Posterior cingulate gyrus (tissue), 11 donors: Measurements from ENCODE around the gene NMT2.
A peak's percentile ranks its signal among the peaks of the same experiment; 100 is the strongest.
"Not testable (repeated sequence)": the region's sequence is repeated elsewhere in the genome, so short reads cannot be mapped to it uniquely, and the experiment has no call there.

Source experiments
- DNase-seq, 10 donors: peaks; one replicate each; pipeline versions ENCODE4 v3.0.0 to v3.0.0-alpha.2; 2020 to 2021; ENCODE audit warnings: mixed read lengths in 3 of 10
- intact Hi-C: fragments of 100-400 bp; cut with DNase I; formaldehyde crosslinking; loops from one replicate; pipeline ENCODE4 v1.15.1; 2023

NMT2 gene

GRCh38 chr10:15168291-15168785 is at the start of gene NMT2:
NMT2 (minus strand) TSS chr10:15168693; CDS start chr10:15168612, 81 bp downstream.
- intact Hi-C loops: loop anchor here (5.0 kb wide), 1 partner anchor 71 kb away; the partner anchor contains the start of gene RPP38
- DNase-seq: peak in 5 of 10 donors; percentile 76 to 98 (median 88)

GRCh38 chr10:15216700-15217099 is 48.2 kb upstream of the NMT2 start:
- intact Hi-C loops: no loop called here
- no peak for DNase-seq

- peak in 1 of 10 donors; percentile 44 for DNase-seq
- intact Hi-C loops: loop anchor here (5.0 kb wide), 1 partner anchor 38 kb away; no protein-coding TSS in a partner anchor
Observed at GRCh38 chr10:15214237-15214636, 45.7 kb upstream of the NMT2 start.

- intact Hi-C loops: loop anchor here (5.0 kb wide), 1 partner anchor 39 kb away; no protein-coding TSS in a partner anchor
- peak in 2 of 10 donors; percentile 52 to 79 for DNase-seq
Observed at GRCh38 chr10:15213461-15213861, 45.0 kb upstream of the NMT2 start.

GRCh38 chr10:15211464-15211979 is 43.0 kb upstream of the NMT2 start:
- no peak for DNase-seq
- intact Hi-C loops: loop anchor here (5.0 kb wide), 1 partner anchor 41 kb away; no protein-coding TSS in a partner anchor

GRCh38 chr10:15210521-15210920 is 42.0 kb upstream of the NMT2 start:
- intact Hi-C loops: loop anchor here (5.0 kb wide), 1 partner anchor 42 kb away; no protein-coding TSS in a partner anchor
- DNase-seq: peak in 1 of 10 donors; percentile 62

- intact Hi-C loops: loop anchor here (1.0 to 5.0 kb wide), 2 partner anchors 42 to 161 kb away; partner anchors contain the start of gene FAM171A1
- DNase-seq: peak; percentile 64 to 96 (median 88)
Observed at GRCh38 chr10:15209827-15210509, 41.5 kb upstream of the NMT2 start.

GRCh38 chr10:15208221-15208620 is 39.7 kb upstream of the NMT2 start:
- DNase-seq: peak in 1 of 10 donors; percentile 17
- intact Hi-C loops: no loop called here

GRCh38 chr10:15207410-15207809 is 38.9 kb upstream of the NMT2 start:
- intact Hi-C loops: not testable (repeated sequence)
- peak in 1 of 10 donors; percentile 5 for DNase-seq

- no peak for DNase-seq
- intact Hi-C loops: no loop called here
Observed at GRCh38 chr10:15202639-15203038, 34.1 kb upstream of the NMT2 start.

- peak in 2 of 10 donors; percentile 18 to 38 for DNase-seq
- intact Hi-C loops: not testable (repeated sequence)
Observed at GRCh38 chr10:15202301-15202621, 33.8 kb upstream of the NMT2 start.

GRCh38 chr10:15201589-15202300 is 33.3 kb upstream of the NMT2 start:
- intact Hi-C loops: no loop called here
- DNase-seq: peak in 1 of 10 donors; percentile 18

- no peak for DNase-seq
- intact Hi-C loops: no loop called here
Observed at GRCh38 chr10:15200626-15201025, 32.1 kb upstream of the NMT2 start.

- DNase-seq: peak in 1 of 10 donors; percentile 59
- intact Hi-C loops: no loop called here
Observed at GRCh38 chr10:15197911-15198310, 29.4 kb upstream of the NMT2 start.

- DNase-seq: no peak
- intact Hi-C loops: no loop called here
Observed at GRCh38 chr10:15197276-15197675, 28.8 kb upstream of the NMT2 start.

GRCh38 chr10:15196021-15196834 is 27.7 kb upstream of the NMT2 start:
- peak in 3 of 10 donors; percentile 22 to 83 (median 29) for DNase-seq
- intact Hi-C loops: no loop called here

- DNase-seq: peak in 2 of 10 donors; percentile 27 to 38
- intact Hi-C loops: no loop called here
Observed at GRCh38 chr10:15189133-15189885, 20.8 kb upstream of the NMT2 start.

GRCh38 chr10:15188603-15189002 is 20.1 kb upstream of the NMT2 start:
- intact Hi-C loops: no loop called here

More at GRCh38 chr10:15188603-15189002, 20.1 kb upstream of the NMT2 start:
- peak in 1 of 10 donors; percentile 57 for DNase-seq
